Epithelial cell of prostate (primary cell): ENCODE measurements around the gene CHST6.
"Not testable (repeated sequence)": the region's sequence is repeated elsewhere in the genome, so short reads cannot be mapped to it uniquely, and the experiment has no call there.

Experiments used
- DNase-seq: peaks from one replicate; pipeline ENCODE4 v3.0.0-alpha.2; 2011; ENCODE audit warnings: low read depth, low spot score
- H3K27ac ChIP-seq: fragments of 450-650 bp; 2 replicates; pipeline ENCODE4 v1.5.1; 2017; ENCODE audit warnings: mild to moderate bottlenecking

CHST6 gene

DNA sequence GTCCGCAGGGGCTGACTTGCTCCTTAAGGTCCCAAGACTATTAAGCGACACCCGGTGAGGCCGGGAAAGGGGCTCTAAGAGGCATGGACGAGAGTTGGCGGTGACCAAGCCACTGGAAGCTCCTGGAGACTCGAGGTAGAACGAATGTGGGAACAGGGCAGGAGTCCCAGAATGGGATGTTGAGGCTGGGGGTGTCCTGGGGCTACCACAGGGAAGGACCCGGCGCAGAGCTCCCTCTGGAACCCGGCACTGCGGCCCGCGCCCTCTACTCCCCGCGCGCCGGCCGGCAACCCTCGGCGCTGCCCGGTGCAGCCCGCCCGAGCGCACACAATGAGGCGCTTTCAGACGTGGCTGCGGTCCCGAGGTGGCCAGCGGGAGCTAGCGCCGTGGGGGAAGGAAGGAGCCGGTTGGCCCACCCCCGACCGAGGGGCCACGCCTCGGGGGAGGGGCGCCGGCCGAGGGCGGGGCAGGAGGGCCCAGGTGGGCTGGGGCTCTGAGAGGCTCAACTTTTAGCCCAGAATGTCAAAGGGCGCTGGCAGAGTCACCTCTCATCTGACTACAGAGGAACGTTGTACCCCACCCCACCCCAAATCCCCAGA, at the start of gene CHST6:
Gene CHST6 (minus strand): TSS at position 366 of the 599 bp plus-strand sequence. CDS start 15,613 bp downstream, outside the sequence.
- no peak for DNase-seq
- H3K27ac ChIP-seq, result no peak within 1 kb of the TSS

DNA sequence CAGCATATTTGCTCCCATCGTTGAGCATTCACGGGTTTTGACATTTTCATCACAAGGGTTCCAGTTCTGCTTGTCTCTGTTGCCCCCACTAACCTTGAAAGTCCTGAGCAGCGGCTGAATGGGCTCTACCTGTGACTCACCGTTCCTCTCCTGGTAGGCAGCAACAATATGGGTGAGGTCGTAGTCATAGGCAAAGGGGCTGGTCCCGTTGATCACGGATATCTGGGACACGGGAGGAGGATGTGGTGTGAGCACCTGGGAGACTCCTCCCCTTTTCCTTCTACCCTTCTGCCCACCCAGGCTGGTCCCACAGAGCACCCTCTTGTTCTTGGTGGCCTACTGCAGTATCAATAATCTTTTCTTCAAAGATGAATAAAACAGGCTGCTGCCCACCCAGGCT, 47.2 kb upstream of the CHST6 start:
- not testable (repeated sequence) for DNase-seq

DNA sequence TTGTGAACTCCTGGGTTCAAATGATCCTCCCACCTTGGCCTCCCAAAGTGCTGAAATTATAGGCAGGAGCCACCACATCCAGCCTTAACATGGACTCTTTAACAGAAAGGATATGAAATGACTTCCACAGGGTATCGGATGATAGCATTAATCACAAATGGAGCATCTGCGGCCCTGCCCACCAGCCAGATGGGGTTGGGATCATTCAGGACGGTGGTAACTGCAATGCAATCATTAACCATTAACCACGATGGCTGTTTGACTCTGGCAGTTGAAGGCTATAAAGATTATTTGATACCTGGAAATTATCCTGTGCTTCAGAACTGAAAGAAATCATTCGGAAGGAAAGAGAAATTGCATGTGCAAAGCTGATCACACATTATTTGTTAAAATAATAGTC, 46.0 kb upstream of the CHST6 start:
- no peak for DNase-seq
- no peak overlapping the region for H3K27ac ChIP-seq

More for the DNA sequence above, 47.2 kb upstream of the CHST6 start:
- not testable (repeated sequence) for H3K27ac ChIP-seq

GRCh38 chr16:75538882-75539565, 43.8 kb upstream of the CHST6 start:
- H3K27ac ChIP-seq, DNase-seq: not testable (repeated sequence)

GRCh38 chr16:75537776-75538175, 42.5 kb upstream of the CHST6 start:
- DNase-seq, result no peak
- H3K27ac ChIP-seq, result no peak overlapping the region

- DNase-seq, result no peak
- no peak within 1 kb of the TSS for H3K27ac ChIP-seq
Observed at GRCh38 chr16:75535901-75536300, 40.7 kb upstream of the CHST6 start, which contains the start of gene CHST5. Gene CHST5, minus strand, starts transcription at chr16:75536108. Its CDS starts 5,724 bp downstream, at chr16:75530384.

DNA sequence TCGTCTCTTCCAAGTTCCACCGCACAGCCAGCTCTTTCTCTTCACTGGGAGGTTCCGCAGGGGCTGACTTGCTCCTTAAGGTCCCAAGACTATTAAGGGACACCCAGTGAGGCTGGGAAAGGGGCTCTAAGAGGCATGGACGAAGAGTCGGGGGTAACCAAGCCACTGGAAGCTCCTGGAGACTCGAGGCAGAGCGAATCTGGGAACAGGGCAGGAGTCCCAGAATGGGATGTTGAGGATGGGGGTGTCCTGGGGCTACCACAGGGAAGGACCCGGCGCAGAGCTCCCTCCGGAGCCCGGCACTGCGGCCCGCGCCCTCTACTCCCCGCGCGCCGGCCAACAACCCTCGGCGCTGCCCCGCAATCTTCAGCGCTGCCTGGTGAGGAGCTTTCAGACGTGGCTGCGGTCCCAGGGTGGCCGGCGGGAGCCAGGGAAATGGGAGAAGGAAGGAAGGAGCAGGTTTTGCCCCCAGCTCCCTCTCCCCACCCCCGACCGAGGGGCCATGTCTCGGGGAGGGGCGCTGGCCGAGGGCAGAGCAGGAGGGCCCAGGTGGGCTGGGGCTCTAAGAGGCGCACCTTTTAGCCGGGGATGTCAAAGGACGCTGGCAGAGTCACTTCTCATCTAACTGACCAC, 40.1 kb upstream of the CHST6 start:
- H3K27ac ChIP-seq, result no peak overlapping the region
- no peak for DNase-seq

GRCh38 chr16:75534560-75535205, 39.4 kb upstream of the CHST6 start:
- H3K27ac ChIP-seq, result no peak overlapping the region
- no peak for DNase-seq

- H3K27ac ChIP-seq, result no peak overlapping the region
- no peak for DNase-seq
Observed at GRCh38 chr16:75532791-75533190, 37.5 kb upstream of the CHST6 start.

- H3K27ac ChIP-seq, result no peak overlapping the region
- no peak for DNase-seq
Observed at GRCh38 chr16:75532142-75532765, 37.0 kb upstream of the CHST6 start.

- no peak overlapping the region for H3K27ac ChIP-seq
- no peak for DNase-seq
Observed at GRCh38 chr16:75529959-75530358, 34.7 kb upstream of the CHST6 start.

DNA sequence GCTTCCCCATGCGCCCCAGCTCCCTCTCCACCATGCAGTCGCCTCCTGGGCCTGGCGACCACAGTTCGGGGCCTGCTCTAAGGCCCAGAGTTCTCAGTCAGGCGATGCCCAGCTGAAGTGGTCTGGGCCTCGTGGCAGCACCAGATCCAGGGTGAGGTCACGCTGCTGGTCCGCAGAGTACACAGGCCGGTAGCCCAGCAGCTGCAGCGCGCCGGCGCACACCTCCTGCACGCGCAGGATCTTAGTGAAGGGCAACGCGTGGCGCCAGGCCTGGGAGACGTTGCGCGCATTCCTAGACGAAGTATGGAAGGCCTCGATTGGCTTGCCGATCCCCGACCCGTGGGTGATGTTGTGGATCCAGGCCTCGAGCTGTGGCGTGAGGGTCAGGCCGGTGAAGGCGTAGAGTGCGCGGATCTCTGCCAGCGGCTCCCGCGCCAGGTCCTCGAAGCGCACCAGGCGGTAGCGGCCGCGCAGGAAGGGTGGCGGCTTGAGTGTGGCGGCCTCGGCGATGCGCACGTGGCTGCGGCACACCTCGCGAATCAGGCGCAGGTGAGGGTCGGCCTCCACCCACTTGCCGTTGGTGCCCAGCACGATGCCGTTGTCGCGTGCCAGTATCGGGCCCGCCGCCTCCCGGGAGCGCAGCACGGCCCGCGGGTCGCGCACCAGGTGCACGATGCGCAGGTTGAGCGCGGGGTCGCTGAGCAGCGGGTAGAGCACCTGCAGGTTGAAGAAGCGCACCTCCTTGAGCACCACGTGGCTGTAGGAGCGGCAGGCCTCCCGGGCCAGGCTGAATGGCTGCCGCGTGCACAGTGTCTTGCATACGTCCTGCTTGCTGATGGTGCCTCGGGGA, 34.0 kb upstream of the CHST6 start:
- H3K27ac ChIP-seq, result no peak overlapping the region
- no peak for DNase-seq

DNA sequence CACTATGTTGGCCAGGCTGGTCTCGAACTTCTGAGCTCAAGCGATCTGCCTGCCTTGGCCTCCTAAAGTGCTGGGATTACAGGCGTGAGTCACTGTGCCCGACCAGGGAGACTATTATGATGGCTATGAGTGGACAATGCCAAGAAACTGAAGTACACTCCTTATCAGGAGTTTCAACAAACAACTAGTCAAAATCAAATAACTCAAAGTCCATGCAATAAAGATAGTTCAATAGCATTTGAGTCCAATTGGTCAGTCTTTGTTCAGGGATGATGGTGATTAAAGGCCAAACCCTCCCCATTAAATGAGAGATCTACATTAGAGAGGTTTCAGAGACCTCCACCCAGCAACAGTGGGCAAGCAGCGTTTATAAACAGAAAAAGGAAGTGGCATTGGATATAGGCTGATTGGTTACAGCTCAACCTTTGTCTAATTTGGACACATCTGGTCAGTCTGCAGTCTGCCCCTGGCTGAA, 32.6 kb upstream of the CHST6 start:
- DNase-seq, result no peak
- H3K27ac ChIP-seq, result no peak overlapping the region

GRCh38 chr16:75526032-75526790, 31.0 kb upstream of the CHST6 start:
- H3K27ac ChIP-seq, result no peak overlapping the region
- no peak for DNase-seq

- H3K27ac ChIP-seq, result no peak overlapping the region
- no peak for DNase-seq
Observed at GRCh38 chr16:75519175-75519574, 23.9 kb upstream of the CHST6 start.

GRCh38 chr16:75516189-75516966, 21.1 kb upstream of the CHST6 start:
- H3K27ac ChIP-seq, result peak overlapping the region; percentile 71
- DNase-seq, result not testable (repeated sequence)

DNA sequence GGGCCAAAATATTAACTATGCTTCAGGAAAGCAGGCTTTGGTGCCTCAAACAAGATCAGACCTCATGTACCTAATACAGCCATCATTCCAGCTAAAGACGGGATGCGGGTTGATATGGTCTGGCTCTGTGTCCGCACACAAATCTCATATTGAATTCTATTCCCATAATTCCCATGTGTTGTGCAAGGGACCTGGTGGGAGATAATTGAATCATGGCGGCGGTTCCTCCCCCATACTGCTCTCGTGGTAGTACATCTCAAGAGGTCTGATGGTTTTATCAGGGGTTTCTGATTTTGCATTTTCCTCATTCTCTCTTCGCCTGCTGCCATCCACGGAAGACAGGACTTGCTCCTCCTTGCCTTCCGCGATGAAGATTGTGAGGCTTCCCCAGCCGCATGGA, 19.1 kb upstream of the CHST6 start:
- DNase-seq, result no peak

GRCh38 chr16:75506574-75506973, 11.3 kb upstream of the CHST6 start:
- DNase-seq, result peak; percentile 80
- H3K27ac ChIP-seq, result peak overlapping the region; percentile 97

More for the DNA sequence above, 19.1 kb upstream of the CHST6 start:
- H3K27ac ChIP-seq, result no peak overlapping the region
